ENCODE results near the gene ALG9.

- TF ChIP-seq, protein P1, sequence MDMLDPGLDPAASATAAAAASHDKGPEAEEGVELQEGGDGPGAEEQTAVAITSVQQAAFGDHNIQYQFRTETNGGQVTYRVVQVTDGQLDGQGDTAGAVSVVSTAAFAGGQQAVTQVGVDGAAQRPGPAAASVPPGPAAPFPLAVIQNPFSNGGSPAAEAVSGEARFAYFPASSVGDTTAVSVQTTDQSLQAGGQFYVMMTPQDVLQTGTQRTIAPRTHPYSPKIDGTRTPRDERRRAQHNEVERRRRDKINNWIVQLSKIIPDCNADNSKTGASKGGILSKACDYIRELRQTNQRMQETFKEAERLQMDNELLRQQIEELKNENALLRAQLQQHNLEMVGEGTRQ (IDR thresholded peaks at IDR 0.05; ENCODE audit: low read depth, low read length), result no peak
- TF ChIP-seq, protein P2, sequence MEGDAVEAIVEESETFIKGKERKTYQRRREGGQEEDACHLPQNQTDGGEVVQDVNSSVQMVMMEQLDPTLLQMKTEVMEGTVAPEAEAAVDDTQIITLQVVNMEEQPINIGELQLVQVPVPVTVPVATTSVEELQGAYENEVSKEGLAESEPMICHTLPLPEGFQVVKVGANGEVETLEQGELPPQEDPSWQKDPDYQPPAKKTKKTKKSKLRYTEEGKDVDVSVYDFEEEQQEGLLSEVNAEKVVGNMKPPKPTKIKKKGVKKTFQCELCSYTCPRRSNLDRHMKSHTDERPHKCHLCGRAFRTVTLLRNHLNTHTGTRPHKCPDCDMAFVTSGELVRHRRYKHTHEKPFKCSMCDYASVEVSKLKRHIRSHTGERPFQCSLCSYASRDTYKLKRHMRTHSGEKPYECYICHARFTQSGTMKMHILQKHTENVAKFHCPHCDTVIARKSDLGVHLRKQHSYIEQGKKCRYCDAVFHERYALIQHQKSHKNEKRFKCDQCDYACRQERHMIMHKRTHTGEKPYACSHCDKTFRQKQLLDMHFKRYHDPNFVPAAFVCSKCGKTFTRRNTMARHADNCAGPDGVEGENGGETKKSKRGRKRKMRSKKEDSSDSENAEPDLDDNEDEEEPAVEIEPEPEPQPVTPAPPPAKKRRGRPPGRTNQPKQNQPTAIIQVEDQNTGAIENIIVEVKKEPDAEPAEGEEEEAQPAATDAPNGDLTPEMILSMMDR (conservative IDR thresholded peaks at IDR 0.05; ENCODE audit: low read depth, low read length), result no peak
- no peak for TF ChIP-seq POLR2A (IDR thresholded peaks at IDR 0.05; ENCODE audit: low read depth, low read length)
- TF ChIP-seq CHD1 (IDR thresholded peaks at IDR 0.05; ENCODE audit: low read depth, low read length), result no peak
- no peak for TF ChIP-seq MAZ (IDR thresholded peaks at IDR 0.05; ENCODE audit: borderline replicate concordance, low read depth, low read length)
- TF ChIP-seq FOS (IDR thresholded peaks at IDR 0.05; ENCODE audit: low read depth, low read length), result no peak
Measured at GRCh38 chr11:111785076-111785475, 86.3 kb downstream of the ALG9 start.
